Fibroblast of the aortic adventitia (primary cell): ENCODE data around the gene MYO7A. TPM values are rescaled to one million over a fixed set of nuclear protein-coding genes. Genes with fewer than 3 reads are reported as not detected.

Experiments used
- DNase-seq: peaks from one replicate; pipeline ENCODE4 v3.0.0-alpha.2; 2010; ENCODE audit warnings: low read depth
- H3K4me3 ChIP-seq: 2 replicates; pipeline ENCODE4 v1.5.1; 2011; ENCODE audit warnings: low read depth, mild to moderate bottlenecking, control low read depth, low read length, moderate library complexity
- CTCF ChIP-seq: IDR thresholded peaks from 2 replicates; pipeline ENCODE4 v1.5.1; 2011; ENCODE audit warnings: mild to moderate bottlenecking, low read length, control low read depth, inconsistent platforms; ENCODE audit not compliant: insufficient read depth
- total RNA-seq: library from RNA; depleted of rRNA; stranded (reverse); fragments of >200 nt; gene quantifications from 2 replicates; pipeline ENCODE4 v1.2.3, GENCODE V29; 2012; ENCODE audit warnings: low replicate concordance

Gene MYO7A
- total RNA-seq, 1 donor = 0.45 TPM

DNA sequence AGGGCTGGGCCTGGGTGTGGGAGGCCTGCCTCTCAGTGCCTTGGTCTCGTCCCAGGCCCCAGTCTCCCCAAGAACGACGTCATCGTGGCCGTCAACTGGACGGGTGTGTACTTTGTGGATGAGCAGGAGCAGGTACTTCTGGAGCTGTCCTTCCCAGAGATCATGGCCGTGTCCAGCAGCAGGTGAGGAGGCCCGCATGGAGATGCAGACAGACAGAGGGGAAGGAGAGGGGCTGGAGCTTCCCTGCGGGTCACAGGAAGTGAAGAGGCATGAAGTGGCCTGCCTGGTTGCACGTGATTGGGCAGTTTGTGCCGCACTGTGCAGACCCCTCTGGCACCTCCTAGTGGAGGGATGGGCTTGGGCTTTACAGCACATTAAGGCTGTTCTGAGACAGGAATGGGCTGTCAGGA, 70.4 kb downstream of the MYO7A start:
- H3K4me3 ChIP-seq = no peak overlapping the region
- TF ChIP-seq CTCF = peak; percentile 25
- no peak for DNase-seq

DNA sequence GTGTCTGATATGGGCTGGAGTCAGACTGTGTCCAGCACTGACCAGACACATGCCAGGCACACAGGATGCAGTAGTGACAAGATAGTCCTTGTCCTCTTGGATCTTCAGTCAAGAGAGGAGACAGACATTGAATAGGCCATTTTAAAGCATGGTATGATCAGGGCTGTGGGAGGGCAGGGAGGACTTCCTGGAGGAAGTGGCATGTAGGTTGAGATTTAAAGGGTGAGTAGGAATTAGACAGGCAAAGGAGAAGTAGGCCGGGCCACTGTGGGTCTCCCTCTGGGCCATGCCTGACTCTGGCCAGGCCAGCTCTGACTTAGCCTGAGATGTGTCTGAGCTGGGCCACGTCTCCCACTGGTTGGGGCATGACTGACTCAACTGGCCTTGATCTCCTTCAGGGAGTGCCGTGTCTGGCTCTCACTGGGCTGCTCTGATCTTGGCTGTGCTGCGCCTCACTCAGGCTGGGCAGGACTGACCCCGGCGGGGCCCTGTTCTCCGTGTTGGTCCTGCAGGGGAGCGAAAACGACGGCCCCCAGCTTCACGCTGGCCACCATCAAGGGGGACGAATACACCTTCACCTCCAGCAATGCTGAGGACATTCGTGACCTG, 71.2 kb downstream of the MYO7A start:
- no peak overlapping the region for H3K4me3 ChIP-seq
- TF ChIP-seq CTCF = no peak
- no peak for DNase-seq

DNA sequence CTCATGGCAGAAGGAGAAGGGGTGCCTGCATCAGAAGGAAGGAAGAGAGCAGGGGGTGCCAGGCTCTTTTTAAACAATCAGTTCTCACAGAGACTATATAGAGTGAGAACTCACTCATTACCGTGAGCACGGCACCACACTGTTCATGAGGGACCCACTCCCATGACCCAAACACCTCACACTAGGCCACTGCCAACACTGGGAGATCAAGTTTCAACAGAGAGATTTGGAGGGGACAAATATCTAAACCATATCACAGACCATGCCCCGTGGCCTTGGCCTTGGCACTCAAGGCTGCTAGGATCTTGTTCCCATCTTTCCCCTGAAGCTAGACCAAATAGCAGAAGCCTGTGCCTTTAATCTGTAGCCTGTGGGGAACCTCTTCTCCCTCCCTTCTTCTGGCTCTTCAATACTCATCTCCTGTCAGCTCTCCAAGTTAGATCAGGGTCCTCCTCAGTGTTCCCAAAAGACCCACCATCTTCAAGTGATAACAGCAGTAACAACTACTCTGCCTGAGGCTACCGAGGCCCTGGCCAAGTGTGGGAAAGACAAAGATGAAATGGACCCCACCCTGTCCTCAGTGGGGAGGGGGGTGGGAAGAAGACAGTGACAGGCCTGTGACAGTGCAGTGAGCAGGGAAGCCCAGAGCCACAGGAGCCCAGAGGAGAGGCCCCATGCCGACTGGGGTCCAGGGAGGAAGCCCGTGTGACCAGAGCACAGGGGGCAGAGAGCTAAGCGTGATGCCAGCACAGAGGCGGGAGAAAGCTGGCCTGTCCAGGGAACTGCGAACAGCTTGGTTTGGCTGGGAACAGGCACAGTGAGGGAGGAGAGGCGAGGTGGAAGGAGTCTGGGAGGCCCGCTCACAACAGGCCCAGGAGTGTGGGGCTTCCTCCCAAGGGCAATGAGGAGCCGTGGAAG, 72.6 kb downstream of the MYO7A start:
- H3K4me3 ChIP-seq = no peak overlapping the region
- DNase-seq = no peak
- no peak for TF ChIP-seq CTCF

DNA sequence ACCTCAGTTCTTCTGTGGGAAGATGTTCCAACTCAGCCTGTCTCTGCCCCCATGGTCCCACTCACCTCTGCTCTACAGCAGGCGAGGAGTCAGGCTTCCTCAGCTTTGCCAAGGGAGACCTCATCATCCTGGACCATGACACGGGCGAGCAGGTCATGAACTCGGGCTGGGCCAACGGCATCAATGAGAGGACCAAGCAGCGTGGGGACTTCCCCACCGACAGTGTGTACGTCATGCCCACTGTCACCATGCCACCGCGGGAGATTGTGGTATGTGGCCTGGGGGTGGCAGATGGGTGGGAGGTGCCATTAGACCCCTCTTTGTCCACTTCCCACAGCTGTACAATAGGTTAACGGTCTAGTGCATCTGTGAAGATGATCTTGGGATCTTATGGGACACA, 73.3 kb downstream of the MYO7A start:
- no peak overlapping the region for H3K4me3 ChIP-seq
- no peak for DNase-seq
- no peak for TF ChIP-seq CTCF

DNA sequence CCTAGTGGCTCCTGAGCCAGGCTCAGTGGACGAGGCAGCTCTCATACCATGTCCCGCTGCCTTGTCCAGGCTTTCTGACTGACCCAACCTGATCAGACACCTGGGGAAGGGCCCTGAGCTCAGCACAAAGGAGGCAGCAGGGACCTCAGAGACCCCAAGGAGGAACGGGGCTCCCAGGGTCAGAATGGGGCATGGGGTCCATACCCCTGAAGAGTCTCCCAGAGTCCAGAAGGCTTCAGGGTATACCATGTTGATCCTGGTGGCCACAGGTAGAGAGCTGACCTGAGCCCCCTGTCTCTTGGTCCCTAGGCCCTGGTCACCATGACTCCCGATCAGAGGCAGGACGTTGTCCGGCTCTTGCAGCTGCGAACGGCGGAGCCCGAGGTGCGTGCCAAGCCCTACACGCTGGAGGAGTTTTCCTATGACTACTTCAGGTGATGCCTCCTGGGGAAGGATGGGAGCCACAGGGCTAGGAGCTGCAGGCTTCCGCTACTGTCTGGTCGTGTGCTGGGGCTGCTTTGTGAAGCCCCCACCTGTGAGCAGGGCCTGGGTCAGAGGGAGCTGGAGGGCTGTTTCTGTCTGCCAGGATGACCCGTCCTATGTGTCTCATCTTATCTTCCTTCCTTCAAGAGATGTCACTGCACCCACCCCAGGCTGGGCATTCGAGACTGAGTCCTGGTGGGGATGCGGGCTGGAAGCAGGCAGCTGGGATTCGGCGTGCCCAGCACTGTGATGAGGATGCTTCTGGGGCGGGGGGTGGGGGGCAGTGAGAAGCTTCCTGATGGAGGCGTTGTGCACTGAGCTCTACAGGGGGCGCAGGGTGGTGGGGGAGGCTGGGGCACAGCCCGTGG, 74.2 kb downstream of the MYO7A start:
- no peak for DNase-seq
- no peak for TF ChIP-seq CTCF
- no peak overlapping the region for H3K4me3 ChIP-seq
